OCI-LY7 (cell line): ENCODE results near the gene INPP5A.

Experiments used
- EZH2phosphoT487 ChIP-seq: fragments of 200-600 bp; sonication (generic); IDR thresholded peaks from 2 replicates; pipeline ENCODE4 v1.6.1; 2018; ENCODE audit warnings: low read depth, borderline replicate concordance, mild to moderate bottlenecking, mixed run types, antibody characterized with exemption, low read length, moderate library complexity, mixed read lengths
- TF ChIP-seq, protein P1 (sequence below): fragments of 200-600 bp; sonication (generic); conservative IDR thresholded peaks from 2 replicates; pipeline ENCODE4 v1.5.1; 2014; ENCODE audit warnings: mild to moderate bottlenecking, antibody characterized with exemption, low read length, moderate library complexity, mixed read lengths

GRCh38 chr10:132690821-132691610, 153.4 kb downstream of the INPP5A start:
- TF ChIP-seq, protein P1, sequence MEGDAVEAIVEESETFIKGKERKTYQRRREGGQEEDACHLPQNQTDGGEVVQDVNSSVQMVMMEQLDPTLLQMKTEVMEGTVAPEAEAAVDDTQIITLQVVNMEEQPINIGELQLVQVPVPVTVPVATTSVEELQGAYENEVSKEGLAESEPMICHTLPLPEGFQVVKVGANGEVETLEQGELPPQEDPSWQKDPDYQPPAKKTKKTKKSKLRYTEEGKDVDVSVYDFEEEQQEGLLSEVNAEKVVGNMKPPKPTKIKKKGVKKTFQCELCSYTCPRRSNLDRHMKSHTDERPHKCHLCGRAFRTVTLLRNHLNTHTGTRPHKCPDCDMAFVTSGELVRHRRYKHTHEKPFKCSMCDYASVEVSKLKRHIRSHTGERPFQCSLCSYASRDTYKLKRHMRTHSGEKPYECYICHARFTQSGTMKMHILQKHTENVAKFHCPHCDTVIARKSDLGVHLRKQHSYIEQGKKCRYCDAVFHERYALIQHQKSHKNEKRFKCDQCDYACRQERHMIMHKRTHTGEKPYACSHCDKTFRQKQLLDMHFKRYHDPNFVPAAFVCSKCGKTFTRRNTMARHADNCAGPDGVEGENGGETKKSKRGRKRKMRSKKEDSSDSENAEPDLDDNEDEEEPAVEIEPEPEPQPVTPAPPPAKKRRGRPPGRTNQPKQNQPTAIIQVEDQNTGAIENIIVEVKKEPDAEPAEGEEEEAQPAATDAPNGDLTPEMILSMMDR, result no peak
- no peak for TF ChIP-seq EZH2phosphoT487
